ENCODE measurements around the gene ZNF488.

Gene ZNF488

GRCh38 chr10:47365431-47366180 lies 18.5 kb downstream of the ZNF488 start:
- H3K36me3 ChIP-seq (ENCODE audit: insufficient read depth, low read length), result no peaks in the 10 kb centered on the region
- no peak overlapping the region for H3K9ac ChIP-seq (ENCODE audit: low read depth, low read length, poor library complexity, severe bottlenecking)
- H3K4me2 ChIP-seq (ENCODE audit: low read depth, low read length, poor library complexity, severe bottlenecking), result no peak overlapping the region
- H4K20me1 ChIP-seq (ENCODE audit: insufficient read depth, low read length, poor library complexity, severe bottlenecking), result no peaks in the 10 kb centered on the region
- TF ChIP-seq CTCF (conservative IDR thresholded peaks at IDR 0.05; ENCODE audit: low read length), result no peak
- no peak for TF ChIP-seq EZH2phosphoT487 (IDR thresholded peaks at IDR 0.05; ENCODE audit: borderline replicate concordance)
- no peaks in the 10 kb centered on the region for H3F3A ChIP-seq (ENCODE audit: low read depth)
- H3K4me1 ChIP-seq (ENCODE audit: insufficient read depth, low read length, poor library complexity, severe bottlenecking), result no peaks in the 10 kb centered on the region
- H3K4me3 ChIP-seq (ENCODE audit: low read length, poor library complexity, severe bottlenecking), result no peak overlapping the region
- H3K9me2 ChIP-seq (replicated peaks; ENCODE audit: low read depth, low read length), result no peaks in the 10 kb centered on the region
- H3K9me3 ChIP-seq (ENCODE audit: insufficient read depth, low read depth, low read length), result no peaks in the 10 kb centered on the region
- H2AFZ ChIP-seq (ENCODE audit: low read length), result no peak overlapping the region
- no peaks in the 10 kb centered on the region for H3K27me3 ChIP-seq (ENCODE audit: insufficient read depth, low read length, poor library complexity, severe bottlenecking)
- H3K79me2 ChIP-seq (ENCODE audit: insufficient read depth, low read length), result no peaks in the 10 kb centered on the region

DNA sequence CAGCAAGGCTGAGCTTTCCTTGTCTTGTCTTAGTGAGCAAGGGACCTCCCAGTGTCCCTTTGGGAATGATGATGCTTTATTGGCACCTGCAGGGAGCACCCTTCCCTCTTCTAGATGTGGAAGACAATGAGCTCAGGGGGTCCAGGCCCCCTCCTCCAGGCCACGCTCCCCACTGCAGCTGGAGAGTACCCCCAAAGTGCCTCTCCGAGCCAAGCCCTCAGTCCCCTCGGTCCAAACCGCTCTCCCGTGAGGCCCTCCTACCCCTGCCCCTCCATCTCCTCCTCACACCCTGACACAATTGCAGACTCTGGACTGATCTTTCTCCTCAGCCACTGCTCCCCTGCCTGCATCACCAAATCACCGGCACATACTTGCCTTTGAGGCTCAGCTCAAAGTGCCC lies 19.2 kb downstream of the ZNF488 start:
- Histone ChIP-seq H3K79me2 (ENCODE audit: insufficient read depth, low read length) (no peaks in the 10 kb centered on the region), H3K4me2 (ENCODE audit: low read depth, low read length, poor library complexity, severe bottlenecking) (no peak overlapping the region), H3K9me2 (replicated peaks; ENCODE audit: low read depth, low read length) (no peaks in the 10 kb centered on the region), H2AFZ (ENCODE audit: low read length) (no peak overlapping the region), H4K20me1 (ENCODE audit: insufficient read depth, low read length, poor library complexity, severe bottlenecking) (no peaks in the 10 kb centered on the region), H3K27me3 (ENCODE audit: insufficient read depth, low read length, poor library complexity, severe bottlenecking) (no peaks in the 10 kb centered on the region), H3K36me3 (ENCODE audit: insufficient read depth, low read length) (no peaks in the 10 kb centered on the region), H3F3A (ENCODE audit: low read depth) (no peaks in the 10 kb centered on the region), H3K4me3 (ENCODE audit: low read length, poor library complexity, severe bottlenecking) (no peak overlapping the region), H3K9ac (ENCODE audit: low read depth, low read length, poor library complexity, severe bottlenecking) (no peak overlapping the region), H3K4me1 (ENCODE audit: insufficient read depth, low read length, poor library complexity, severe bottlenecking) (no peaks in the 10 kb centered on the region), H3K9me3 (ENCODE audit: insufficient read depth, low read depth, low read length) (no peaks in the 10 kb centered on the region)
- TF ChIP-seq EZH2phosphoT487 (IDR thresholded peaks at IDR 0.05; ENCODE audit: borderline replicate concordance), result no peak
- no peak for TF ChIP-seq CTCF (conservative IDR thresholded peaks at IDR 0.05; ENCODE audit: low read length)

- Histone ChIP-seq H3K4me1 (ENCODE audit: insufficient read depth, low read length, poor library complexity, severe bottlenecking) (no peaks in the 10 kb centered on the region), H3K9ac (ENCODE audit: low read depth, low read length, poor library complexity, severe bottlenecking) (no peak overlapping the region), H3K9me3 (ENCODE audit: insufficient read depth, low read depth, low read length) (no peaks in the 10 kb centered on the region), H3K4me2 (ENCODE audit: low read depth, low read length, poor library complexity, severe bottlenecking) (no peak overlapping the region), H3K36me3 (ENCODE audit: insufficient read depth, low read length) (no peaks in the 10 kb centered on the region), H3K27me3 (ENCODE audit: insufficient read depth, low read length, poor library complexity, severe bottlenecking) (no peaks in the 10 kb centered on the region), H4K20me1 (ENCODE audit: insufficient read depth, low read length, poor library complexity, severe bottlenecking) (no peaks in the 10 kb centered on the region), H3K79me2 (ENCODE audit: insufficient read depth, low read length) (no peaks in the 10 kb centered on the region), H2AFZ (ENCODE audit: low read length) (no peak overlapping the region), H3K9me2 (replicated peaks; ENCODE audit: low read depth, low read length) (no peaks in the 10 kb centered on the region), H3F3A (ENCODE audit: low read depth) (no peaks in the 10 kb centered on the region), H3K4me3 (ENCODE audit: low read length, poor library complexity, severe bottlenecking) (no peak overlapping the region)
- TF ChIP-seq CTCF (conservative IDR thresholded peaks at IDR 0.05; ENCODE audit: low read length) (no peak), EZH2phosphoT487 (IDR thresholded peaks at IDR 0.05; ENCODE audit: borderline replicate concordance) (no peak)
Measured at GRCh38 chr10:47364366-47364765, 19.7 kb downstream of the ZNF488 start.

Data from Loucy (cell line).